ENCODE data around the gene METTL16.

DNA sequence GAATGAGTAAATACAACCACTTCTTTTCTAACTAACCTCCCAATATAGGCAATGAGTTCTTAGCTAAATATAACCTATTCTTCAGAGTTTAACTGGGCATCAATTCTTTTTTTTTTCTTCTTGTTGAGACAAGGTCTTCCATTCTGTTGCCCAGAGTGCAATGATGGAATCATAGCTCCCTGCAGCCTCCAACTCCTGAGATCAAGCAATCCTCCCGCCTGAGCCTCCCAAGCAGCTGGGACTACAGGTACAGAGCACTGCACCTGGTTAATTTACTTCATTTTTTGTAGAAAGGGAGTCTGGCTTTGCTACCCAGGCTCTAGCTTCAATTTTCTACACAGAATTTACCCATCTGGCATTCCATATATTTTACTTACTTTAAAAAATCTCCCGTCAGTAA, 1.1 kb downstream of the METTL16 start:
- TF ChIP-seq, protein P1, sequence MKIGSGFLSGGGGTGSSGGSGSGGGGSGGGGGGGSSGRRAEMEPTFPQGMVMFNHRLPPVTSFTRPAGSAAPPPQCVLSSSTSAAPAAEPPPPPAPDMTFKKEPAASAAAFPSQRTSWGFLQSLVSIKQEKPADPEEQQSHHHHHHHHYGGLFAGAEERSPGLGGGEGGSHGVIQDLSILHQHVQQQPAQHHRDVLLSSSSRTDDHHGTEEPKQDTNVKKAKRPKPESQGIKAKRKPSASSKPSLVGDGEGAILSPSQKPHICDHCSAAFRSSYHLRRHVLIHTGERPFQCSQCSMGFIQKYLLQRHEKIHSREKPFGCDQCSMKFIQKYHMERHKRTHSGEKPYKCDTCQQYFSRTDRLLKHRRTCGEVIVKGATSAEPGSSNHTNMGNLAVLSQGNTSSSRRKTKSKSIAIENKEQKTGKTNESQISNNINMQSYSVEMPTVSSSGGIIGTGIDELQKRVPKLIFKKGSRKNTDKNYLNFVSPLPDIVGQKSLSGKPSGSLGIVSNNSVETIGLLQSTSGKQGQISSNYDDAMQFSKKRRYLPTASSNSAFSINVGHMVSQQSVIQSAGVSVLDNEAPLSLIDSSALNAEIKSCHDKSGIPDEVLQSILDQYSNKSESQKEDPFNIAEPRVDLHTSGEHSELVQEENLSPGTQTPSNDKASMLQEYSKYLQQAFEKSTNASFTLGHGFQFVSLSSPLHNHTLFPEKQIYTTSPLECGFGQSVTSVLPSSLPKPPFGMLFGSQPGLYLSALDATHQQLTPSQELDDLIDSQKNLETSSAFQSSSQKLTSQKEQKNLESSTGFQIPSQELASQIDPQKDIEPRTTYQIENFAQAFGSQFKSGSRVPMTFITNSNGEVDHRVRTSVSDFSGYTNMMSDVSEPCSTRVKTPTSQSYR (CRISPR knock-in tag; IDR thresholded peaks at IDR 0.05) = no peak
- TF ChIP-seq CTCF (IDR thresholded peaks at IDR 0.05) = no peak
- TF ChIP-seq ZBTB21 (CRISPR knock-in tag; IDR thresholded peaks at IDR 0.05; ENCODE audit: borderline replicate concordance) = no peak
- TF ChIP-seq CBFB (CRISPR knock-in tag; IDR thresholded peaks at IDR 0.05; ENCODE audit: low read depth) = no peak
- TF ChIP-seq PREB (CRISPR knock-in tag; IDR thresholded peaks at IDR 0.05; ENCODE audit: borderline replicate concordance) = no peak
- no peak for TF ChIP-seq ETV6 (CRISPR knock-in tag; IDR thresholded peaks at IDR 0.05)
- TF ChIP-seq, protein P2, sequence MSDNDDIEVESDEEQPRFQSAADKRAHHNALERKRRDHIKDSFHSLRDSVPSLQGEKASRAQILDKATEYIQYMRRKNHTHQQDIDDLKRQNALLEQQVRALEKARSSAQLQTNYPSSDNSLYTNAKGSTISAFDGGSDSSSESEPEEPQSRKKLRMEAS (CRISPR knock-in tag; IDR thresholded peaks at IDR 0.05) = no peak
- TF ChIP-seq MLX (CRISPR knock-in tag; IDR thresholded peaks at IDR 0.05) = no peak
- TF ChIP-seq FOXJ3 (CRISPR knock-in tag; IDR thresholded peaks at IDR 0.05; ENCODE audit: borderline replicate concordance) = no peak
- TF ChIP-seq IRF2 (CRISPR knock-in tag; IDR thresholded peaks at IDR 0.05; ENCODE audit: borderline replicate concordance, low read depth) = no peak
